KOPT-K1 (cell line): Measurements from ENCODE around the gene NUBPL.
"Not testable (repeated sequence)": the region's sequence is repeated elsewhere in the genome, so short reads cannot be mapped to it uniquely, and the experiment has no call there.

Source experiments
- H3K27ac ChIP-seq: fragments of 200-600 bp; sonication (generic); 2 replicates; pipeline ENCODE4 v1.5.1; 2016; ENCODE audit warnings: antibody characterized with exemption, mild to moderate bottlenecking, low read depth, low read length; ENCODE audit not compliant: poor library complexity, severe bottlenecking
- H3K36me3 ChIP-seq: fragments of 200-600 bp; sonication (generic); 2 replicates; pipeline ENCODE4 v1.5.1; 2017; ENCODE audit warnings: antibody characterized with exemption, mild to moderate bottlenecking, low read length, moderate library complexity; ENCODE audit not compliant: insufficient read depth
- H3K9me3 ChIP-seq: fragments of 200-600 bp; sonication (generic); 2 replicates; pipeline ENCODE4 v1.5.1; 2017; ENCODE audit warnings: antibody characterized with exemption, low read length, mild to moderate bottlenecking; ENCODE audit not compliant: insufficient read depth, poor library complexity, severe bottlenecking

The NUBPL gene

GRCh38 chr14:31677630-31678029 is 116.4 kb downstream of the NUBPL start:
- no peaks in the 10 kb centered on the region for H3K36me3 ChIP-seq
- no peak overlapping the region for H3K27ac ChIP-seq
- H3K9me3 ChIP-seq: no peaks in the 10 kb centered on the region

GRCh38 chr14:31678421-31679249 is 117.4 kb downstream of the NUBPL start:
- Histone ChIP-seq H3K36me3 (no peaks in the 10 kb centered on the region), H3K27ac (no peak overlapping the region), H3K9me3 (no peaks in the 10 kb centered on the region)

- H3K9me3 ChIP-seq: no peaks in the 10 kb centered on the region
- no peaks in the 10 kb centered on the region for H3K36me3 ChIP-seq
- H3K27ac ChIP-seq: no peak overlapping the region
Observed at GRCh38 chr14:31682768-31683167, 121.6 kb downstream of the NUBPL start.

- H3K27ac ChIP-seq: no peak overlapping the region
- H3K9me3 ChIP-seq: no peaks in the 10 kb centered on the region
- H3K36me3 ChIP-seq: no peaks in the 10 kb centered on the region
Observed at GRCh38 chr14:31687726-31688125, 126.5 kb downstream of the NUBPL start.

- H3K27ac ChIP-seq: no peak overlapping the region
- no peaks in the 10 kb centered on the region for H3K36me3 ChIP-seq
- no peaks in the 10 kb centered on the region for H3K9me3 ChIP-seq
Observed at GRCh38 chr14:31690056-31690455, 128.9 kb downstream of the NUBPL start.

GRCh38 chr14:31692376-31692781 is 131.2 kb downstream of the NUBPL start:
- no peaks in the 10 kb centered on the region for H3K36me3 ChIP-seq
- no peak overlapping the region for H3K27ac ChIP-seq
- no peaks in the 10 kb centered on the region for H3K9me3 ChIP-seq

GRCh38 chr14:31696378-31696777 is 135.2 kb downstream of the NUBPL start:
- Histone ChIP-seq H3K27ac (no peak overlapping the region), H3K9me3 (peaks cover 7% of the 10 kb centered on the region), H3K36me3 (no peaks in the 10 kb centered on the region)

GRCh38 chr14:31699809-31700208 is 138.6 kb downstream of the NUBPL start:
- no peaks in the 10 kb centered on the region for H3K36me3 ChIP-seq
- H3K27ac ChIP-seq: no peak overlapping the region
- H3K9me3 ChIP-seq: peaks cover 21% of the 10 kb centered on the region

- Histone ChIP-seq H3K36me3 (no peaks in the 10 kb centered on the region), H3K9me3 (peaks cover 21% of the 10 kb centered on the region)
Observed at GRCh38 chr14:31700282-31701074, 139.3 kb downstream of the NUBPL start.

GRCh38 chr14:31702130-31702529 is 140.9 kb downstream of the NUBPL start:
- no peak overlapping the region for H3K27ac ChIP-seq
- peaks cover 21% of the 10 kb centered on the region for H3K9me3 ChIP-seq
- H3K36me3 ChIP-seq: no peaks in the 10 kb centered on the region

More at GRCh38 chr14:31700282-31701074, 139.3 kb downstream of the NUBPL start:
- H3K27ac ChIP-seq: no peak overlapping the region

- no peaks in the 10 kb centered on the region for H3K36me3 ChIP-seq
- peaks cover 21% of the 10 kb centered on the region for H3K9me3 ChIP-seq
- H3K27ac ChIP-seq: no peak overlapping the region
Observed at GRCh38 chr14:31703056-31703455, 141.9 kb downstream of the NUBPL start.

GRCh38 chr14:31705731-31706130 is 144.5 kb downstream of the NUBPL start:
- H3K36me3 ChIP-seq: no peaks in the 10 kb centered on the region
- H3K9me3 ChIP-seq: peaks cover 20% of the 10 kb centered on the region
- H3K27ac ChIP-seq: no peak overlapping the region

- H3K27ac ChIP-seq, H3K36me3 ChIP-seq, H3K9me3 ChIP-seq: not testable (repeated sequence)
Observed at GRCh38 chr14:31708661-31709060, 147.5 kb downstream of the NUBPL start.

GRCh38 chr14:31712244-31713127 is 151.3 kb downstream of the NUBPL start:
- peaks cover 6% of the 10 kb centered on the region for H3K9me3 ChIP-seq
- no peak overlapping the region for H3K27ac ChIP-seq
- H3K36me3 ChIP-seq: no peaks in the 10 kb centered on the region

GRCh38 chr14:31716208-31716607 is 155.0 kb downstream of the NUBPL start:
- Histone ChIP-seq H3K27ac (no peak overlapping the region), H3K9me3 (peaks cover 6% of the 10 kb centered on the region), H3K36me3 (no peaks in the 10 kb centered on the region)
